ENCODE results near the gene SERGEF. TPM values are rescaled to one million over a fixed set of nuclear protein-coding genes. Genes with fewer than 3 reads are reported as not detected.

The SERGEF gene
- polyA plus RNA-seq, 2 of the 4 experiments (the other 2 are of a cell fraction) = 20.7 to 24.1 TPM

- H3K27ac ChIP-seq = no peak overlapping the region
- ChIA-PET POLR2A (no interaction called here), CTCF (interaction anchor here (0.9 to 4.6 kb wide), 9 partner anchors 9 to 154 kb away, joined by 3 to 26 read pairs (median 4); no protein-coding TSS in a partner anchor)
- H3K9me3 ChIP-seq = no peaks in the 10 kb centered on the region
- H3K4me3 ChIP-seq = no peak overlapping the region
- TF ChIP-seq ZC3H11A (IDR thresholded peaks at IDR 0.05) (no peak), RARB (CRISPR knock-in tag; IDR thresholded peaks at IDR 0.05) (no peak), JUNB (IDR thresholded peaks at IDR 0.05) (no peak), KDM1A (IDR thresholded peaks at IDR 0.05; ENCODE audit: low read depth) (no peak), RNF2 (IDR thresholded peaks at IDR 0.05; ENCODE audit: borderline replicate concordance, low read depth) (no peak), MYC (IDR thresholded peaks at IDR 0.05; ENCODE audit: borderline replicate concordance, low read length) (no peak), RCOR1 (IDR thresholded peaks at IDR 0.05; ENCODE audit: low read depth, low read length) (no peak), RAD21 (conservative IDR thresholded peaks at IDR 0.05 in 1 of 2, IDR thresholded peaks at IDR 0.05 in 1 of 2) (0 out of 5 replicates have a peak, but pooled peaks have one; percentile 13 to 21), PBX3 (IDR thresholded peaks at IDR 0.05) (no peak), ATOH8 (CRISPR knock-in tag; IDR thresholded peaks at IDR 0.05; ENCODE audit: low read depth) (no peak), FOSB (CRISPR knock-in tag; IDR thresholded peaks at IDR 0.05) (no peak), NFE2L2 (conservative IDR thresholded peaks at IDR 0.05; ENCODE audit: low read length) (no peak), NPAS2 (CRISPR knock-in tag; IDR thresholded peaks at IDR 0.05; ENCODE audit: borderline replicate concordance) (no peak), HOXB5 (CRISPR knock-in tag; IDR thresholded peaks at IDR 0.05) (no peak), HEYL (CRISPR knock-in tag; IDR thresholded peaks at IDR 0.05) (no peak), CTCF (IDR thresholded peaks at IDR 0.05) (peak; percentile 26; the same call in 1 of the 3 replicates), TFCP2L1 (CRISPR knock-in tag; IDR thresholded peaks at IDR 0.05) (no peak)
- peak; percentile 11 to 12 for DNase-seq (ENCODE audit: low read depth in 1 of 2, low spot score in 1 of 2)
- no peaks in the 10 kb centered on the region for H3K4me1 ChIP-seq
- no peak for FAIRE-seq
- peak; percentile 54 to 72; a peak in 4 of 6 replicates for ATAC-seq
- no peak overlapping the region for H3K4me2 ChIP-seq
- WGBS (ENCODE audit: missing lambda C conversion rate) = 91% methylated on average over 5 of the region's 5 CpGs
Observed at GRCh38 chr11:17827006-17827405, 185.8 kb downstream of the SERGEF start.

GRCh38 chr11:17822401-17822781 is 190.5 kb downstream of the SERGEF start:
- 77% methylated on average over 5 of the region's 5 CpGs for WGBS (ENCODE audit: missing lambda C conversion rate)
- ChIA-PET CTCF (no interaction called here), POLR2A (no interaction called here)
- Histone ChIP-seq H3K9me3 (no peaks in the 10 kb centered on the region), H3K27ac (no peak overlapping the region), H3K4me1 (no peaks in the 10 kb centered on the region), H3K4me2 (no peak overlapping the region), H3K4me3 (no peak overlapping the region)
- DNase-seq (ENCODE audit: low read depth in 1 of 2, low spot score in 1 of 2) = no peak
- no peak for ATAC-seq
- no peak for FAIRE-seq
- no peak for TF ChIP-seq ZFP36 (IDR thresholded peaks at IDR 0.05; ENCODE audit: borderline replicate concordance, partially characterized antibody)
- no peak for TF ChIP-seq POLR2A (IDR thresholded peaks at IDR 0.05; ENCODE audit: low read length)
- no peak for TF ChIP-seq MAZ (IDR thresholded peaks at IDR 0.05; ENCODE audit: borderline replicate concordance, low read depth, low read length)
- no peak for TF ChIP-seq E2F6 (IDR thresholded peaks at IDR 0.05; ENCODE audit: borderline replicate concordance, low read depth)
- no peak for TF ChIP-seq CBX8 (IDR thresholded peaks at IDR 0.05)
- TF ChIP-seq ELK1 (IDR thresholded peaks at IDR 0.05; ENCODE audit: low read depth, low read length) = no peak
- TF ChIP-seq CTCF (IDR thresholded peaks at IDR 0.05) = no peak
- no peak for TF ChIP-seq KDM5A (IDR thresholded peaks at IDR 0.05)
- no peak for TF ChIP-seq HOXA7 (CRISPR knock-in tag; IDR thresholded peaks at IDR 0.05)
- TF ChIP-seq HEYL (CRISPR knock-in tag; IDR thresholded peaks at IDR 0.05) = no peak
- no peak for TF ChIP-seq NFE2L2 (conservative IDR thresholded peaks at IDR 0.05; ENCODE audit: low read length)
- TF ChIP-seq HMGXB4 (CRISPR knock-in tag; IDR thresholded peaks at IDR 0.05; ENCODE audit: borderline replicate concordance) = no peak
- TF ChIP-seq ESRRA (IDR thresholded peaks at IDR 0.05; ENCODE audit: borderline replicate concordance, low read length) = no peak

Data from A549 (cell line).